Measurements from ENCODE around the gene VWC2.
"Not testable (repeated sequence)": the region's sequence is repeated elsewhere in the genome, so short reads cannot be mapped to it uniquely, and the experiment has no call there.

VWC2 gene

DNA sequence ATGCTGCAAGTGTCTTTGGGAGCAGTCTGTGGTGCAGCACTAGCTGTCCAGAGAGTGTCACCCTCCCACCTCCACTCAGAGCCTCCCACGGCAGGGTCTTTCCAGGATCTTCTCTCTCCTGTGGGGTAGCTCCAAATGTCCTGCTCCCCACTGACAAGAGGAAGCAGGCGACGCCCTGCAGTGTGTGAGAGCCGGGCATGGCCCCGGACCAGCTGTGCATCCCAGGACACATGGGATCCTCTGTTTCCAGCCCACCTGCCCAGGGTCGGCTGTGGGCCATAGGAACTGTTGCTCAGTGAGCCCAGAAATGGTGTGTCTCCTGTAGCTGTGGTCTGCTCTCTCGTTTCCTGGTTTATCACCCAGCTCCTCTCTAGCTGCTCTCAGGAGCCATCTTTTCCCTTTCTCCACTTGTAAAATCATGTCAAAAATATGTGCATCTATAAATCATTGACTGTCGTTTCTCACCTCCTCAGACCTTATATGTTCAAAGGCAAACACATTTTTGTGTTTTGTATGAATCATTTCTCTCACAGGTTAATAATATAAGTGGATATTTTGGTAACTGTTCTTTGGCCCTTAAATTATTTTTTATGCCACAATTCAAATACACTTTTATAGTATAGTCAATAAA lies 74.9 kb downstream of the VWC2 start:
- in situ Hi-C loops (cut with MboI; ENCODE audit: low sequenced_read_pairs): no loop called here

DNA sequence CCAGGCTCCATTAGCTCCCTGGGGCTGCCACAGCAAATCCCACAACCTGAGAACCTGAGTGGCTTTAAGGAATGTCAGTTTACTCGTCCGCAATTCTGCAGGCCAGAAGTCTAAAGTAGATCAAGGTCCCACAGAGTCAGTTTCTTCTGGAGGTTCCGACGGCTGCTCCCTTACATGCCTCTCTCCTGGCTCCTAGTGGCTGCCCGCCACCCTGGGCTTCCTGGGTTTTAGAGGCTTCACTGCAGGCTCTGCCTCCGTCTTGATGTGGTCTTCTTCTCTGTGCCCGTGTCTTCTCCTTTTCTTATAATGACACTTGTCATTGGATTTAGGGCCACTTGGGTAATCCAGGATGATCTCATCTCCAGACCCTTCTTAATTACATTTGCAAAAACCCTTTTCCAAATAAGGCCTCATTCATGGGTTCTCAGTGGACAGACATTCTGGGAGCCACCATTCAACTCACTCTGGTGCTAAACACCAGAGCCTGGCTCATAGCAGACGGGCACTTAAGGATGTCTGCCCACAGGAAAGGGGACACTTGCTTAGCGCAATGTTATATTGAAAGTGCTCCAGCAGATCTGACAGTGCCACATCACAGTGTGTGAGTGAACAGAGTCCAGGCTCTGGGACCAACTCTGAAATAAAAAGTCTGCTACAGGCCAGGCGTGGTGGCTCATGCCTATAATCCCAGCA lies 77.6 kb downstream of the VWC2 start:
- in situ Hi-C loops (cut with MboI; ENCODE audit: low sequenced_read_pairs): no loop called here

DNA sequence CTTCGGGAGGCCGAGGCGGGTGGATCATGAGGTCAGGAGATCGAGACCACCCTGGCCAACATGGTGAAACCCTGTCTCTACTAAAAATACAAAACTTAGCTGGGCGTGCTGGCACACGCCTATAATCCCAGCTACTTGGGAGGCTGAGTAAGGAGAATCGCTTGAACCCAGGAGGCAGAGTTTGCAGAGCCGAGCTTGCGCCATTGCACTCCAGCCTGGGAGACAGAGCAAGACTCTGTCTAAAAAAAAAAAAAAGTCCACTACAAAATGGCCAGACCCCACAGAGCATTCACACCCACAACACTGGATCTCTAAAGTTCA lies 78.1 kb downstream of the VWC2 start:
- in situ Hi-C loops (cut with MboI; ENCODE audit: low sequenced_read_pairs): not testable (repeated sequence)

DNA sequence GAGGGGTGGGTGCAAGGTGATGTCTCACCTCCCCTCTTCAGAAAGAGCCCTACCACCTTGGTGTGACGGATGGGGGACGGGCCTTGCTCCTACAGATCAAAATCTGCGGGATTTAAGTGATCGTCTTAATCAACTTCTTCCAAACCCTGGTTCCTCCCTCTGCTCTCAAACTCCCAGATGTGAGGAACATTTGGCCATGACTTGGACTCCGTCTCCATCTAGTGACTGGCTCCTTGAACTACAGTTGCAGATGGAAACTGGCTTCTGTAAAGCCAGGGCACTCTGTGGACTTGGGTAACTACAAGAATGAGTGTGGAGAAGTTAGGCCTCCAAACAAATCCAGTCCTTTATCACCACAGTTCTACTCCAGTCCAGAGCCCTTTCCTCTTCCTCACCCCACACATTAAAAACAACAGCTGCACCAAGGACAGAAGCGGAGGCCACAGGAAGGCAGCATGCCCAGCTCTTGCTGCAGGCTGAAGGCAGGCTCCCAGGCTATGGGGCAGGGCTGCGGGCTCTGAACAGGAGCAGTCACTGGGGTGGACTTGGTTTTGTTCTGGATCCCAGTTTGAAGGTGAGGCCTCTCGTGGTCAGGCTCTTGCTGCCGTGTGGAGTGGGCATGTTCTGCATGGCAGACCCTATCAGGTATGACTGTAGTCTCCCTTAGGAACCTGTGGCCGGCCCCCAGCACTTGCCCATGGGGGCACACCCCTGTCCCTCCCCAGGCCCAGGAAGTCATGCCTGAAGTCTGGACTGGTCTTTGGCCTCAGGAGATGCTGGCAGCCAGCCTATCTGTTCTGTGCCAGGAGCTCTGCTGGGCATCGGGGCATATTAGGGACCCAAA lies 79.4 kb downstream of the VWC2 start:
- in situ Hi-C loops (cut with MboI; ENCODE audit: low sequenced_read_pairs): no loop called here

DNA sequence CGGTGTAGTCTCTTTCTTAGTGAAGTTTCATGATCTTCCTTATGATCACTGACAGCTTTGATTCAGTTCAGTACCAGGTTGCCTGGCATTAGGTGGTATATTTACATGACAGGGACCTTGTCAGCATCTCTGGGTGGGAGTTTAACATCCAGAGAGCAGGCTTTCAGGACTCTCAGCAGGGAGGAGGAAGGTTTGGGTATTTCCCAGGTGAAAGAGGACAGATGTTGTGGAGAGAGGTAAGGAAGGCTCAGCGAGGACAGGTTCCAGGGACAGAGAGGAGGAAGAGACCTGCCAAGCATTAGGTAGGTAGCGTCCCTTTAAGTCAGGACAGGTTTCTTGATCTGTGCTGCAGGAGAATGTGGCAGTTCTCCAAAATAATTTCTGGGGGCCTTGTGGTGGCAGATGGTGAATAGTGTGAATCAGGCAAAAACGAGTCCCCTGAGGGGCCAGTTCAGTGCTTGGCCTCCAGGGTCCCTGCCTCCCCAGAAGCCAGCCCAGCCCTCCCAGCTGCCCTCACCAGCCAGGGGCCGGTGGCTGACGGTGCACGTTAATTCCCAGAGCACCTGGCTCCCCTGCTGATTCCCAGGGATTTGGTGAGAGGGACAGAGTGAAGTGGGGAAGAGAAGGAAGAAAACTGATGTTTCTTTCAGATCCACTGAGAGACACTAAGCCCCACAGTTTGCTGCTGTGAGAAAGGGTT lies 82.0 kb downstream of the VWC2 start:
- in situ Hi-C loops (cut with MboI; ENCODE audit: low sequenced_read_pairs): no loop called here

DNA sequence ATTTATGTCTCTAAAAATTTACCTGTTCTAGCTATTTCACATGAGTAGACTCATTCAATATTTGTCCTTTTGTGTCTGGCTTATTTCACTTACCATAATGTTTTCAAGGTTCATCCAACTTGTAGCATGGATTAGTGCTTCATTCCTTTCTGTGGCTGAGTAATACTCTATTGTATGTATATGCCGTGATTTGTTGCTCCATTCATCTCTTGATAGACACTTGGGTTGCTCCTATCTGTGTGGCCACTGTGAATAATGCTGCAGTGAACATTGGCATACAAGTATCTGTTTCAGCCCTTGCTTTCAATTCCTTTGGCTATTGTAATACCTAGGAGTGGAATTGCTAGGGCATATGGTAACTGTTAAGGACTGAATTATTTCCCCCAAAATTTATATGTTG lies 86.9 kb downstream of the VWC2 start:
- in situ Hi-C loops (cut with MboI; ENCODE audit: low sequenced_read_pairs): no loop called here

DNA sequence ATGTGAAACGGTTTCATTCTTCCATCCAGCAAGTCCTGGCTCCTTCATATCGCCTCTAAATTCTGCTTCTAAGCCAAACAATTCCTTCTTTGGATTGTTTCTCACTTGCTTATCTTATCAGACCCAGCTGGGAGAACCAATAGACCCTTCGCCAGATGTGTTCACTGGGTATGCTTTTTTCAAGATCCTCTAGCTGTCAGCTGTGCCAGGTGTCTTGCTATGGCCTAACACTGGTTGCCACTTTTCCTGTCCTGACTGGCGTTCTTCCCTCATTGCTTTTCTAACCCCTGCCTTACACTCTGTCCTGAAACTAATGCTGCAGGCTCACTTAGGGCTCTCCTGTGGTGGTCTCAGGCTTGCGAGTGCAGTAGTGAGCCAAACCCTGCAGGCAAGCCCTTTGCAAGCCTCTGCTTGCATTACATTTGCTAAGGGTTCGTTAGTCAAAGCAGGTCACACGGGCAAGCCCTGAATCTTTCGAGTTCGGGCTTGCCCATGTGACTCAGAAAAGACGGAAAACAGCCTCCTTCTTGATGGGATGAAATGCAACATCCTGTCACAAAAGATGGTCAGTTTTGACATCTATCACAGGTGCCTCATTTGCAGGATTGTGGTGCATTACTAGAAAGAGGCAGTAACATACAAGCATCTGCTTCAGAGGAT lies 92.8 kb downstream of the VWC2 start:
- in situ Hi-C loops (cut with MboI; ENCODE audit: low sequenced_read_pairs): no loop called here

DNA sequence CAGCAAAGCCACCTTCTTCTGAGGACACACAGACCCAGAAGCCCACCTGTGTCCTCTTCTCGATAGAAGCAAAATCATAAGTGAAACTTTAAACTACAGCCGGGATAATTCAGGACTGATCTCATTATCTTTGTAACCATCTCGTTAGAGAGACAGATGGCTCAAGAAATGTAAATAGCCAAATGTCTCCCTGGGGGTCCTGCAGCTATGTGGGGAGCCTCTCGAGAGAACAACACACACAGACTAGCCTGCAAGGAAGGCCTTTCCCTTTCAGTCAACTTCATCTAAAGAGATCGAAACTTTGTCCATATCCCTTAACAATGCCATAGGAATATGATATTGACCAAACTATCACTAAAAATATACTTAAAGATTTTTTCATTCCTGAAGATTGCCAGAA lies 93.5 kb downstream of the VWC2 start:
- in situ Hi-C loops (cut with MboI; ENCODE audit: low sequenced_read_pairs): no loop called here

DNA sequence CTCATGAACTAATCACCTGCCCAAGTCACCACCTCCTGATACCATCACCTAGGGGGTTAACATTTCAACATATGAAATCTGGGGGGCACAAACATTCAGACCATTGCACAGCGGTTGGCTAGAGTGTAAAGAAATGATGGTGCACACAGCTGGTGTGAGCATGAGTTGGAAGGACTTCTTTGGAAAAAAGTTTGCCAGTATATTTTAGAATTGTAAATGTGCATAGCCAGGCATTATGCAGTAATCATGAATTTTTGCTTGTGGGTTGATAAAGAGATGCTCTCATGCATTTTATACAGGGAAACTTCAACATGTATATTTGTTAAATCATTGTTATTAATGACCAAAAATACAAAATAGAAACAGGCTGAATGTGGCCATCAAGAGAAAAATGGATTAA lies 100.0 kb downstream of the VWC2 start:
- in situ Hi-C loops (cut with MboI; ENCODE audit: low sequenced_read_pairs): no loop called here

DNA sequence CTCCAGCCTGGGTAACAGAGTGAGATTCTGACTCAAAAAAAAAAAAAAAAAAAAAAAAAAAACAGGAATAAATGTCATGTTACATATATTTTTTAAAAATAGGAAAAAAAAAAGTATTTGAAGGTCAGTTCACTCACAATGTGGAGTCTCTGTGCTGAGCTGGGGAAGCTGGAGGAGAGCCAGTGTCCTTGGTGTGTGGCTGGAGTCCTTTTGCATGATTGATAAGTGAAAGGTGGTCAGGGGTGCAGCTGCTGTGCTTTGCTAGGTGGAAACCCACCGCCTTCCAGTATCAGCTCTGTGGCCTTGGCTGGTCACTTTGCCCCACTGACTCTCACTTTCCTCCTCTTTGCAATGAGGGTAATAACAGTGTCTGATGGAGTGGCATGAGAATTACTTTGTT lies 101.9 kb downstream of the VWC2 start:
- in situ Hi-C loops (cut with MboI; ENCODE audit: low sequenced_read_pairs): no loop called here

DNA sequence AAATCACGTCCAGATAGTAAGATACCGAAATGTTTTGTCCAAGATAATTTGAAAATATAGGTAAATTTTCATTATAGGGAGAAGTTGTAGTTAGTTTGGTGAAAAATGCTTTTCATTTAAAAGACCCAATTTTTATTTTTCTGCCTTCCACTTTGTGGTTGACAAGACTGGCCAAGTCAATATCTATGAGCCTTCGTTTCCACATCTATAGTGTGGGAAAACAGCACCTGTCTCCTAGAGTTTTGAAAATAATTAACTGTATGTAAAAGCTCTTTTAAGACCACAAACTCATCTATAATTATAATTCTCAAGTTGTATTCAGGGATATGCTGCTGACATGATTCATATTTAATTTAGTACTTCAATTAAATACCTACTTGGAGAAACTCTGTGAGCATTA lies 102.8 kb downstream of the VWC2 start:
- in situ Hi-C loops (cut with MboI; ENCODE audit: low sequenced_read_pairs): no loop called here

DNA sequence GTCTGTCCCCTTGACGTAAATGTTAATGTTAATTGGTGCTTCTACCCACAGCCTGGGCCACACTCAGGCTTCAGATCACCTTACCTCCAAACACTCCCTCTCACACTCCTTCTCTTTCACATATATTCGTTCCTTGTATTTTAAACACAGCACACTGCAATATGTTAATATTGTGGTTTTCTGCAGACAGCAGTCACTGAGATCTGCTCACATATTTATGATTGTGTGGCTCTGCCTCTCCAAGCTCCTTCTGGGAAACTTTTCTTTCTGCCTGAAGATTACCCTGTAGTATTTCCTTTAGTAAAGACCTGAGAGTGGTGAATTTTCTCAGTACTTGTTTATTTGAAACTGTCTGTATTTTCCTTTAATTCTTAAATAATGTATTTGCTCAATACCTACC lies 104.7 kb downstream of the VWC2 start:
- in situ Hi-C loops (cut with MboI; ENCODE audit: low sequenced_read_pairs): no loop called here

DNA sequence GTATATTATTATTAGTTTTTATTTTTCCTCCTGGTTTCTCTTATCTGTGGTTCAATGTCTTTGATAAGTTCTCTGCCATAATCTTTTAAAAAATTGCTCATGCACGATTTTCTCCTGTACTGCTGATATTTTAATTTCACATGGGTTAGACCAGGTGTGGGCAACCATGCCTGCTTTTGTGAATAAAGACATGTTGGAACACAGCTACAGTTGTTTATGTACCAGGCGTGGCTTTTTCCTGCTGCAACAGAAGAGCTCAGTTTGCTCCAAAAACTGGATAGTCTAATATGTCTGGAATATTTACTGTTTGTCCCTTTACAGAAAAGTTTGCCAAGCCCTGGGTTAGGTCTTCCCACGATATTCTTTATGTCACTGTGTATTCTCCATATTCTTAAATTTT lies 105.2 kb downstream of the VWC2 start:
- in situ Hi-C loops (cut with MboI; ENCODE audit: low sequenced_read_pairs): no loop called here

DNA sequence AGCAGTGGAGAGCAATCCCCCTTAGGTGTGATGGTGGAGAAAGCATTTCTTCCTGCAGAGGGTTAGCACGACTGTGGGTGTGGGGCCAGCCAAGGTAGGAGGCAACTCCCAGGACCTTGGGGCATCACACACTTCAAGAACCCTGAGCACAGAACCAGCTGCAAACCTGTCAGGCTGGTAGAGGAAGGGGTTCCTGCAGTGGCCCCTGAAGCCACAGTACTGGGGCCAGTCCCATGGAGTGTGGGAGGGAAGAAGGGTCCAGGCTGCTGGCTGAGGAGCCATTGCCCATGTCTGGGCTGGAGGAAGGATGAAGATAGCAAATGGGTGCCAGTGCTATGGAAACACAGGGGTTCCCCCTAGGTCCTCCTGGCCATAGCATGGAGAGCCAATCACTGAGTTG lies 110.5 kb downstream of the VWC2 start:
- in situ Hi-C loops (cut with MboI; ENCODE audit: low sequenced_read_pairs): no loop called here

DNA sequence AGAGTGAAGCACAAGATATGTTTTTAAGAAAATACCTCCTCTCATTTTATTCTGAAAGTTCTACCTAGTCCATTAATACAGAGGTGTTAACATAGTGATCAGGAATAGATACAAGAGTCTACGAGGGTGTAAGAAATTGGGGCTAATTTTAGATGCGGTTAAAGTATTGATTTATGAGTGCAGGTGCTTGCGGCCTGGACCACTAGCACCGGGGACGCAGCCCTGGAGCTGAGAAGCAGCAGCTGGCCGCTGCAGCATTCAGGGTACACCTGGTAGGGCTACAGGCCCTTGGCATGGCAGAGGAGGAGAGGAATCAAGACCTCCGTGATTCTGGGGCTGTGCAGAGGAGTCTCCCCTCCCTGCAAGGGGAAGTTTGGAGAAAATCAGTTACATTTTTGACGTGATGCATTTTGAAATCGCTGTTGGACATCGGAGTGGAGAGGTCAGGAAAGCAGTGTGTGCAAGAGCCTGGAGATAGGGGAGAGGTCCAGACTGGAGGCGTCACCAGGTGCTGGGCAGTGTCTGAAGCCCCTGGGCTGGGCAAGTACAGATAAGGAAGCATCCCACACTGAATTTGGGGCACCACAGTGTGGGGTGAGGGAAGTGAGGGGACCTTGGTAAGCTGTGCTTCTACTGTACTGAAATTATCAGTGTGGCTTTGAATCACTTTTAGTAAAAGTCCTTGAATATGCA lies 112.3 kb downstream of the VWC2 start:
- in situ Hi-C loops (cut with MboI; ENCODE audit: low sequenced_read_pairs): no loop called here

DNA sequence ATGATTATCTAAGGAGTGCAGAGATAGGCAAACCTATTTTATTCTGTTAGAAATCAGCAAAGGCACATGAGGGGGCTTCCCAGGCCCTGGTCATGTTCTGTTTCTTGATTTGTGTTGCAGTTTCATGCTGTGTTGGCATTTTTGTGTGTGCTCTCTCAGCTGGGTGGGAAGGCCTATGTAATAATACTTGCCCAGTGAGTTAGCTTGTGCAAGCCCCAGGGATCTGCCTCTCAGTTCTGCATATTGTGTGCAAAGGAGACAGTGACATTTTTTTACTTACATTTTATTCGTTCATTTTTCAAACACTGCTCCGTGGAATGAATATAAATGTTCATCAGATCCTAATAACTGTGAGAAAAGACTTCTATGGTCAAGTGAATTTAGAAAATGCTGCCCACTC lies 119.0 kb downstream of the VWC2 start:
- in situ Hi-C loops (cut with MboI; ENCODE audit: low sequenced_read_pairs): no loop called here

DNA sequence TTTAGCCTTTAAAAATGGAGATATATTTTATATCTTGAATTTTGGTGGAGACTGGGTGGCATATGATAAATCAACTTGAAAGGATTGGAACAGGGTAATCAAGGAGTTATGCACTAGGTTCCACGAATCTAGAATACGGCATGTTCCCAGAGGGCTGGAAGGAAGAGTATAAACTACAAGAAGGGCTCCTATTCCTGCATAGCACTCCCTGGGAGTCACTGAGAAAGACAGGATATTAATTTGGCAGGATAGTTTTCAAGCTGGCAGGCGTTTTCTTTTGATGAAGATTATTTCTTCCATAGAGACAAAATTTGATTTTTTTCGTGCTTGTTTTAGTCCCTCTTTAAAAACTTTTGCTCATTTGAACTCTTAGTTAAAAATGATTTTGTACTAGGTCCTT lies 119.7 kb downstream of the VWC2 start:
- in situ Hi-C loops (cut with MboI; ENCODE audit: low sequenced_read_pairs): no loop called here

DNA sequence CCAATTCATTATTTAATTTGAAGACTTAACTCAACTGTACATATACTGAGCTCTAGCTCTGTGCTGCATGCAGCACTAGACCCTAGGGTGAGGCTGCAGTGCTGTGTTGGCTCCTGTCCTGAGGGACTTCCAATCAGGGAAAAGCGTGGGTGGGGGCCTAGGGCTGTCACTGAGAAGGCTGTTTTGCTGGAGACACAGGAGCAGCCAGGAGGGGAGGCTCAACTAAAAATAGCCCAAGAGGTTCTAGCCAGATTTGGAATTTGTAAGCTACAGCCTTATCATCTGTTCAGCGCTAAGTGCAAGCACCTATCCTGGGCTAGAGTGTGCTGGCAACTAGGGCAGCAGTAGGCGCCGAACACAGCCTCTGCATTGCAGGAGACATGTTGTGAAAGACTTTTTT lies 121.1 kb downstream of the VWC2 start:
- in situ Hi-C loops (cut with MboI; ENCODE audit: low sequenced_read_pairs): no loop called here

DNA sequence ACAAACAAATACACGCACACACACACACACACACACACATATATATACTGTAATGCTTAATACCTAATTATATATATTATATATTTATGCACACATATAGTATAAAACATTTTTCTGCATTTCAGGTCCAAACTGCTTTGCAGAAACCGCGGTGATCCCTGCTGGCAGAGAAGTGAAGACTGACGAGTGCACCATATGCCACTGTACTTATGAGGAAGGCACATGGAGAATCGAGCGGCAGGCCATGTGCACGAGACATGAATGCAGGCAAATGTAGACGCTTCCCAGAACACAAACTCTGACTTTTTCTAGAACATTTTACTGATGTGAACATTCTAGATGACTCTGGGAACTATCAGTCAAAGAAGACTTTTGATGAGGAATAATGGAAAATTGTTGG lies 138.5 kb downstream of the VWC2 start:
- in situ Hi-C loops (cut with MboI; ENCODE audit: low sequenced_read_pairs): no loop called here

DNA sequence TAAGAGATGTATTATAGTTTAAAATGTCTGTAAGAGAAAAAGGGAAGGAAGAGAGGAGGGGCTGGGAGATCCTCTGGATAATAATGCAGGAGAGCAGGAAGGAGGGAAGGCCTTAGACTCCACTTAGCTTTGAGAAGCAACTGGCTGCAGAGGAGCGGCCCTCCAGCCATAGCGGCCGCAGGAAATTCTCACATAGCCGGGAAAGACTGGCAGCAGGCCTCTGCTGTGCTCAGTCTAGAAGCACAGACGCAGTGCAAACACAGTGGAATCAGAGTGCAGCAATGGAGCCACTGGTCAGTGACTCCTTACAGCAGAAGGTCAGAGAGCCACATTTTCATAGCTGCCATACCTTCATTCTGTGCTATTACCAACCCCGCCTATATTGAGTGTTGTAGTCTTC lies 153.3 kb downstream of the VWC2 start:
- in situ Hi-C loops (cut with MboI; ENCODE audit: low sequenced_read_pairs): no loop called here

DNA sequence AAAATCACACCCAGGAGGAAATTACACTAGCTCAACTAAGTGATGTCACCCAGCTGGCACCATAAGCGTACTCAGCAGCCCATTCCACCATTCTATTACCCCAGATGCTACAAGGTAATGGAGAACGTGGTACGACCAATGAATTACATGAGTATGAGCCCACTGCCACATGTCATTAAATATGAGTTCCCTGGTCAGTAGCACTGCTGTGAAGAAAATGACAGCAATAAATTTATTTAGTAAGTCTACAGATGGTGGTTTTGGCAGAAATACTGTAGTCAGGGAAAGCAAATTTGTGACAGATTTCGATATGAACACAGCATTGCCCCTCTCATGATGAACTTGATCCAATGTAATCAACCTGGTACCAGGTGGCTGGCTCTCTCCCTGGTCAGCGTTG lies 154.2 kb downstream of the VWC2 start:
- in situ Hi-C loops (cut with MboI; ENCODE audit: low sequenced_read_pairs): no loop called here

Data from HL-60/S4 (cell line).